GM19351 (cell line): Measurements from ENCODE around the gene ACAP2.
"Not testable (repeated sequence)": the region's sequence is repeated elsewhere in the genome, so short reads cannot be mapped to it uniquely, and the experiment has no call there.

Experiments used
- ATAC-seq: cut with Tn5 transposase; IDR thresholded peaks from one replicate; pipeline ENCODE4 v1.9.1; 2021; ENCODE audit warnings: mild to moderate bottlenecking, moderate library complexity; ENCODE audit not compliant: unreplicated experiment

The ACAP2 gene

DNA sequence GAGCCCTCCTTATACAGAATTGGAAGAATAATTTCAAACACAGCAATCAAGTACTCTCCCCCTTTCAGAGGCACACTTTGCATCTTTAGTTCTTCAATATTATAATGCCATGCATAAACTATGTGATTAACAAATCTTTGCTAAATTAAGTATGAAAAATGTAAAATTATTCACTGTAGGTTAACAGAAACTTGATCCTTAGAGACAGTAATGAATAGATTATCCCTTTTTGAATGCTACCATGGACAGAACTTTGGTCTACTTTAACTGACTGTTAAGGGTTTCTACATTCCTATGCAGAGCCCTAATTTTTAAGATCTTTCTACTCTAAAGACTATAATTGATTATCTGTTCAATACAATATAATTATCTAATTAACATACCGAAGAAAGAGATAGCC, 146.2 kb downstream of the ACAP2 start:
- ATAC-seq, result no peak

- no peak for ATAC-seq
Observed at GRCh38 chr3:195291121-195291520, 151.7 kb downstream of the ACAP2 start.

DNA sequence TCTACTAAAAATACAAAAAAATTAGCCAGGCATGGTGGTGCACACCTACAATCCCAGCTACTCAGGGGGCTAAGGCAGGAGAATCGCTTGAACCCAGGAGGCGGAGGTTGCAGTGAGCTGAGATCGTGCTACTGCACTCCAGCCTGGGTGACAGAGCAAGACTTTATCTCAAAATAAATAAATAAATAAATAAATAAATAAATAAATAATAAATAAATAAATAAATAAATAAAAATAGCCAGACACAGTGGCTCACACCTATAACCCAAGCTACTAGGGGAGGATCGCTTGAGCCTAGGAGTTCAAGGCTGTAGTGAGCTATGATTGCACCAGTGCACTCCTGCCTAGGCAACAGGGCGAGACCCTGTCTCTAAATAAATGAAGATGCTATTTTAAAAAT, 152.2 kb downstream of the ACAP2 start:
- ATAC-seq, result not testable (repeated sequence)

DNA sequence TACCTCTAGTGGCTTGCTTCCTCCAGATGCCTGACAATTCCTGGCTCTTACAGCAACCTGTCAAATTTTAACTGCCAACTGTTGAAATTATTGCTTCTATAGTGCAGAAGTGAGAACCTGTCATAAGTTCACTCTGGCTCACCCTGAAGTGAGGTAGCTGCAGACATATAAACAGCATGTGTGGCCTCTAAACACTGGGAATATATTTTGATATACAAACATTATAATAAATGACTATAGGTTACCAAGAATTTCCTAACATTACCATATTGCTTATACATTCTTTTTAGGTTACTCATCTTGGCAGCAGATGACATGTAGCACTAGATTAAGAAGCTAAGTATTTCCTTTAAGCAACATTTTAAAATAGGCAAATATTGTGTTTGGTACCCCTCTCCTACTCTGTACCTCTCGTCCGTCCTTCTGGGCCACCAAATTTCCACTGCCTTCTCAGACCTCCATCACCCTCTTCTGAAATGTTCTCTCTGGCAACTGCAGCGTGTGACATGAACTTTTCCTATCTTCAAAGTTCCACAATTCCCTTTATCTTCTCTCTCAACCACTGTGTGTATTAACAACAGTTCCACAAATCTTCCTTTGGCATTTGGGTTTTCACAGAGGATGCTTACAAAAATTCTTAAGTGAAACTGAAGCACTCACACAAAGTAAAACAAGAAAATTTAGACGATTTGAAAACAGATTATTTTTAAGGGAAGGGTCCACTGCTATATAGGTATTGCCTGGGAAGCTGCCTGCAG, 156.5 kb downstream of the ACAP2 start:
- ATAC-seq, result no peak

GRCh38 chr3:195285372-195285771, 157.4 kb downstream of the ACAP2 start:
- no peak for ATAC-seq

DNA sequence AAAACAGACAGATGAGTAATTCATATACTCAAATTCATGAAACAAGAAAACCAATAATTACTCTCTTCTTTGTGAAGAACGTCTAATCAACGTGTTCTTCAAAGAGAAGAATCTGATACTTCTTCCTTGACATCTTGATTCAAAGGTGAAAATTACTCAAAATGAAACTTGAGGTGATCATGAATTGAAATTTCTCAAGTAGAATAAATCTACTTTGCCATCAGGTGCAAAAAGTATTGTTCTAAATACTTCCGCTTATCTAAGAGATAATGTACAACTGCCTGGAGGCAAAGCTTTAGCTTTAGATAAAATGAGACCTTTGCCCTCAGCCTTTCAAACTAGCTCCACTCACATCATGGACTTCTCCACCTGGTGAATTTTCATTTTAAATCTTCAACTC, 158.0 kb downstream of the ACAP2 start:
- ATAC-seq, result no peak

DNA sequence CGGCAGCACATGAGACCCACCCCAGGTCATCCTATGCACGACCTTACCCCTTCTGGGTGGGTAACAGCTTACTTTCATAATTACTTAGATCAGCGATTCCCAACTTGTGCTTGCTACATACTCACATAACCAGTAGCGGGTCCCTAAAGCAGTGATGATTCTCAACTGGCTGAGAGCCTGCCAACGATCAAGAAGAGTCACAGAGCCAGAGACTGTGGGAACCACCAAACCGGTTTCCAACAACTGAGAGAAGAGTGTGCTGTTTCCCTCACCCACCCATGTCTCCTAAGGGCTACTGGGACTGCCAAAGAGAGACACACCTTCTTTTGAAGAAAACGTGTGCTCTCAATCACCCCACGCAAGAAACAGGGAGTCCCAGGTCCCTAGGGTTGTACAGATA, 159.9 kb downstream of the ACAP2 start:
- no peak for ATAC-seq

GRCh38 chr3:195274259-195274966, 168.4 kb downstream of the ACAP2 start:
- no peak for ATAC-seq

DNA sequence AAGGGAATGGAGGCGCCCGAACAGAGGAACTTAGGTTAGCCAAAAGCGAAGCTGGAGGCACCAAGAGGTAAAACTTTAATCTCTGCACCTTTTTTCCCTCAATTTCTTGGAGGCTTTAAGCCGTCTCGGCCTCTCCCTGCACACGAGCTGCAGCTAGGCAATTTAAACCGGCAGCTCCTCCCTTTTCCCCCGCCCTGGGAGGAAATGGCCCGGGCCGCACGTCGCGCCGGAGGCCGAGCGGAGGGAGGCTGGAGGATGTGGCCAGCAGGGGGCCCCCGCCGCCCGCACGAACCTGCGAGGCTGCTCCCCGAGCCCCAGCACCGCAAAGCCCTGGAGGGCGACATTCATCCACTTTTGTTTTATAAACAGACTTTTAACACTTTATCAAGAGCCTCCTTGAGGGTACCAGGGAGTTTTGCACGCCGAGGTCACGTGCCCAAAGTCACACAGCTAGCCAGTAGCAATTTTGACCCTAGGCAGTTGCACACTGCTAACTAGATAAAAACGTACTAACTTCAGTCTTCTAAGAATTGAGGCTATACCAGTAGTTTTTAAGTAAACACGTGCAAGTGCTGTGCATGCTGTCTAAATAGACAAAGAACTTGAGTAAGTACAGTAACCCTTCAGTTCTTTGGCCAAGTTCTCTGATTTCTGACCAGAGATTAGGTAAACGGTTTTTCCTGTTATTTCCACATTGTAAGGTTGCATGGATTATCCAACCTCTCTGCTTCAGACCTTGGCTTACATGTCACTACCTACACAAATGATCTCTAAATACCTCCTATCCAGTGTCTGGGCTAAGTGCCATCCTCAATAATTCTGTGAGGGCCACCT, 171.2 kb downstream of the ACAP2 start:
- ATAC-seq, result peak; percentile 63

GRCh38 chr3:195270817-195271409, 171.9 kb downstream of the ACAP2 start, which contains the start of gene XXYLT1:
Gene XXYLT1, minus strand, starts transcription at chr3:195271159. Its CDS starts 101 bp downstream, at chr3:195271058.
- ATAC-seq, result peak; percentile 75

DNA sequence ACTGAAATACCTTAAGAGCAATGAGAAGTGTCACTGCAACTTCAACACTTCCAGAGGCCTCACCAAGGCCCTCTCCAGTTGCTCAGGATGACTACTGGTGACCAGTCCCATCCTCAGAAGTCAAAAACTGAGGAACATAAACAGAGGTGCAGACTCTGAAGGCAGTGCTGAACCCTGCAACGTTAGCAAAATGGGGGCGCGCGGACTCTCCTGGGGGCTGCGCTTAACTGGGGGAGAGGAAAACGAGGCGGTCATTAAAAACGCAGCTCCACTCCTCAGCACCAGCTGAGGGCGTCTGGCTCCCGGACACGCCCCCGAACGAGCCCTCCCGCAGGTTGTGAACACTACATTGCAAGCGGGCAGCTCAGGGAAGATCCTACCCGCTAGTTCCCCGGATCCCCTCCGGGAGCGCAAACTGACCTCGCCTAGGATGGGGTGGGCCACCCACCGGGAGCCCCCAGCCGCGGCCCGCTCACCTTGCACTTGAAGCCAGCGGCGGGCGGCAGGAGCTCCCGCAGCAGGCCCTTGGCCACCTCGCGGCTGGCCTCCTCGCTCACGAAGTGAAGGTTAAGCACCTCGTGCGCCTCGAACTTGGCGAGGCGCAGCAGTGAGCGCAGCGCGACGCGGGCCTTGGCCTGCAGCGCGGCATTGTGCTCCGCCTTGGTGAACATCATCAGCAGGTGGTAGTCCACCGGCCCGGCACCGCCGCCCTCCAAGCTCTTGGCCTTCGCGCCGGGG, 172.6 kb downstream of the ACAP2 start:
- peak; percentile 24 for ATAC-seq

DNA sequence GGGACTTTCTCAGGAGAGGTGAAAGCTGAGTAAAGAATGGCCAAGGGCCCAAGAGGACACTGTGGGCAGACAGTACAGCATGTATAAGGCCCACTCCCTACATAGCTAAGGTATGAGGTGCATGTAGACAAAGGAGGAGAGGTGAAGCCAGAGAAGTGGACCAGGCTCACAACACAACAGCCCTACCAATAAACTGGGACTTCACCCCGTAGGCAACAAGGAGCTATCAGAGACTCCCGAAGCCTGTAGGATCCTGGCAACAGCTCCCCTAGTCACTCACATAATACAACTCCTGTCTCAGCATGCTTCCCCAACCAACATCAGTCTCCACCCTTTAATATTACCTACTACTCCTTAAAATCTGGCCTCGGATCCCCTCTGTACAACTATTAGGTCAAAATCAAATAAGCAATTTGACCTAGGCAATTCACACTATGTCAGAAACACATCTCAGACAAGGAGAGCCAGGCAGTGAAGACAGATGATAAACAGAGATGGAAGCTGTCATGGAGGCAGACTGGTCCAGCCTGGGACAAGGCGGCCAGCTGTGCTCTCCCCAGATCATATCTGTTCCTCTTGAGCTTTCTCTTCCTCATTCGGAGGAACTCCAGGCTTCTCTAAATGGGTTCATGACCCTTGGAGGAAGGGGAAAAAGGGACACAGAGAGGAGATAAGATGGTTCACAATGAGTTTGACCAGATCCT, 173.3 kb downstream of the ACAP2 start:
- no peak for ATAC-seq

- no peak for ATAC-seq
Observed at GRCh38 chr3:195268576-195269309, 174.1 kb downstream of the ACAP2 start.

GRCh38 chr3:195267096-195267495, 175.7 kb downstream of the ACAP2 start:
- no peak for ATAC-seq

DNA sequence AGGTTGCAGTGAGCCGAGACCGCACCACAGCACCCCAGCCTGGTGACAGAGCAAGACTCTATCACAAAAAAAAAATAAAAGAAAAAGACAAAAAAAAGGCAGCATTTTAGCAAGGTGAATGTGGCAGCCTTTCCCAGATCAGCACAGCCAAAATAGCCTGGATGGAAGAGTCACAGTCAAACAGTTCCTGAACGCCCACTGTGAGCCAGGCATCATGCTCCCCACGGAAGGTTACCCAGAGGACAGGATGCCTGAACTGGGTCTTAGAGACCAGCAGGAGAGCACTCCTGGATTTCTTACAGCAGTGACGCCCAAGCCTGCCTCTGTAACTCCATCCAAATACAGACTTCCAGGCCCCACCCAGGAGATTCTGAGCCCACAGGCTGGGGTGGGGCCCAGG, 176.4 kb downstream of the ACAP2 start:
- ATAC-seq, result no peak

GRCh38 chr3:195265363-195265976, 177.3 kb downstream of the ACAP2 start:
- no peak for ATAC-seq

DNA sequence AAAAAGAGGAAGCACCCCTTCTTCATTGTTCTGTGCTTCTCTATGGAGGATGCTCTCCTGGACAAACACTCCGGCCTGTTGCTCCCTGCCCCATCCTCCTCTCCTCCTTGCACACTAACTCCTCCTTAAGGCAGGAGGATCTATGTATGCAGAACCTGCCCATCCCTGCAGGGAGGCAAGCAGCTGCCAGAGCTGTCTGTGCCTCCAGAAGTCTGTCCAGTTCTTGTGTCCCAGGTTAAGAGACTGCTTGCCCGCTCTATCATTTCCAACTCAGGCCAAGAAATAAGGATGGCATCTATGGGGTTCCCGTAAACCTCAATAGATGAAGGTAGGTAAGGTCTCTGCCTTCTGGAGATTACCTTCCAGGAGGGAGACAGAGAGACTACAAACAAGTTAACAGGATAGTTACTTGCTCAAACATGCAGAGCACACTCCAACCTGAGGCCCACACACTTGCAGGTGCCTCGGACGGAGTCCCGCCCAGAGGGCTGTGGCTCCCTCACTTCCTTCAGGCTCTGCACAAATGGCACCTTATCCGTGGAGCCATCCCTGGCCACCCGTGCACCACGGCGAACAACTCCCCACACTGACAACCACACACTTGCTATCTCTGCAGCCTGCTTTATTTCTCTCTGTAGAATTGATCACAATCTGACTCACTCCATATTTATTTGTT, 178.8 kb downstream of the ACAP2 start:
- ATAC-seq, result no peak
